ENCODE data around the gene TPBGL.
A peak's percentile ranks its signal among the peaks of the same experiment; 100 is the strongest.

Gene TPBGL

GRCh38 chr11:75265851-75266531, 25.4 kb downstream of the TPBGL start:
- no peak for DNase-seq (ENCODE audit: insufficient read length, low spot score)
- TF ChIP-seq TAF1 (IDR thresholded peaks at IDR 0.05; ENCODE audit: low read depth, low read length) (no peak), POU2F2 (IDR thresholded peaks at IDR 0.05; ENCODE audit: low read depth, low read length) (no peak), POLR2AphosphoS5 (IDR thresholded peaks at IDR 0.05; ENCODE audit: low read depth, low read length) (no peak), PAX5 (IDR thresholded peaks at IDR 0.05; ENCODE audit: insufficient read depth, low read length, severe bottlenecking) (no peak), SPI1 (IDR thresholded peaks at IDR 0.05; ENCODE audit: low read depth, low read length) (no peak), POLR2A (IDR thresholded peaks at IDR 0.05; ENCODE audit: low read depth, low read length) (no peak)
- FAIRE-seq, result no peak

- DNase-seq (ENCODE audit: insufficient read length, low spot score), result no peak
- no peak for TF ChIP-seq POLR2A (IDR thresholded peaks at IDR 0.05; ENCODE audit: low read depth, low read length)
- TF ChIP-seq PAX5 (IDR thresholded peaks at IDR 0.05; ENCODE audit: insufficient read depth, low read length, severe bottlenecking), result no peak
- TF ChIP-seq TAF1 (IDR thresholded peaks at IDR 0.05; ENCODE audit: low read depth, low read length), result no peak
- no peak for TF ChIP-seq POLR2AphosphoS5 (IDR thresholded peaks at IDR 0.05; ENCODE audit: low read depth, low read length)
- no peak for TF ChIP-seq POU2F2 (IDR thresholded peaks at IDR 0.05; ENCODE audit: low read depth, low read length)
- no peak for TF ChIP-seq SPI1 (IDR thresholded peaks at IDR 0.05; ENCODE audit: low read depth, low read length)
- no peak for FAIRE-seq
These were observed 26.8 kb downstream of the TPBGL start for GRCh38 chr11:75267171-75267970.

- TF ChIP-seq TAF1 (IDR thresholded peaks at IDR 0.05; ENCODE audit: low read depth, low read length) (no peak), POU2F2 (IDR thresholded peaks at IDR 0.05; ENCODE audit: low read depth, low read length) (no peak), POLR2AphosphoS5 (IDR thresholded peaks at IDR 0.05; ENCODE audit: low read depth, low read length) (no peak), PAX5 (IDR thresholded peaks at IDR 0.05; ENCODE audit: insufficient read depth, low read length, severe bottlenecking) (no peak), SPI1 (IDR thresholded peaks at IDR 0.05; ENCODE audit: low read depth, low read length) (no peak), POLR2A (IDR thresholded peaks at IDR 0.05; ENCODE audit: low read depth, low read length) (no peak)
- no peak for FAIRE-seq
- DNase-seq (ENCODE audit: insufficient read length, low spot score), result no peak
These were observed 28.2 kb downstream of the TPBGL start for GRCh38 chr11:75268626-75269366.

GRCh38 chr11:75269367-75269660, 28.7 kb downstream of the TPBGL start:
- DNase-seq (ENCODE audit: insufficient read length, low spot score), result no peak
- FAIRE-seq, result no peak
- TF ChIP-seq POU2F2 (IDR thresholded peaks at IDR 0.05; ENCODE audit: low read depth, low read length), result no peak
- TF ChIP-seq PAX5 (IDR thresholded peaks at IDR 0.05; ENCODE audit: insufficient read depth, low read length, severe bottlenecking), result no peak
- no peak for TF ChIP-seq POLR2A (IDR thresholded peaks at IDR 0.05; ENCODE audit: low read depth, low read length)
- TF ChIP-seq TAF1 (IDR thresholded peaks at IDR 0.05; ENCODE audit: low read depth, low read length), result no peak
- TF ChIP-seq SPI1 (IDR thresholded peaks at IDR 0.05; ENCODE audit: low read depth, low read length), result no peak
- no peak for TF ChIP-seq POLR2AphosphoS5 (IDR thresholded peaks at IDR 0.05; ENCODE audit: low read depth, low read length)

GRCh38 chr11:75269896-75270295, 29.3 kb downstream of the TPBGL start:
- TF ChIP-seq POLR2A (IDR thresholded peaks at IDR 0.05; ENCODE audit: low read depth, low read length), result no peak
- no peak for TF ChIP-seq POLR2AphosphoS5 (IDR thresholded peaks at IDR 0.05; ENCODE audit: low read depth, low read length)
- no peak for TF ChIP-seq TAF1 (IDR thresholded peaks at IDR 0.05; ENCODE audit: low read depth, low read length)
- no peak for TF ChIP-seq POU2F2 (IDR thresholded peaks at IDR 0.05; ENCODE audit: low read depth, low read length)
- TF ChIP-seq PAX5 (IDR thresholded peaks at IDR 0.05; ENCODE audit: insufficient read depth, low read length, severe bottlenecking), result no peak
- TF ChIP-seq SPI1 (IDR thresholded peaks at IDR 0.05; ENCODE audit: low read depth, low read length), result no peak
- no peak for FAIRE-seq
- DNase-seq (ENCODE audit: insufficient read length, low spot score), result no peak

GRCh38 chr11:75270896-75271418, 30.4 kb downstream of the TPBGL start:
- TF ChIP-seq POLR2A (IDR thresholded peaks at IDR 0.05; ENCODE audit: low read depth, low read length) (no peak), TAF1 (IDR thresholded peaks at IDR 0.05; ENCODE audit: low read depth, low read length) (no peak), PAX5 (IDR thresholded peaks at IDR 0.05; ENCODE audit: insufficient read depth, low read length, severe bottlenecking) (no peak), SPI1 (IDR thresholded peaks at IDR 0.05; ENCODE audit: low read depth, low read length) (no peak), POLR2AphosphoS5 (IDR thresholded peaks at IDR 0.05; ENCODE audit: low read depth, low read length) (no peak), POU2F2 (IDR thresholded peaks at IDR 0.05; ENCODE audit: low read depth, low read length) (no peak)
- FAIRE-seq (peak; percentile 58), DNase-seq (ENCODE audit: insufficient read length, low spot score) (no peak)

GRCh38 chr11:75271730-75272129, 31.2 kb downstream of the TPBGL start:
- FAIRE-seq (no peak), DNase-seq (ENCODE audit: insufficient read length, low spot score) (no peak)
- TF ChIP-seq SPI1 (IDR thresholded peaks at IDR 0.05; ENCODE audit: low read depth, low read length), result no peak
- no peak for TF ChIP-seq POLR2AphosphoS5 (IDR thresholded peaks at IDR 0.05; ENCODE audit: low read depth, low read length)
- no peak for TF ChIP-seq PAX5 (IDR thresholded peaks at IDR 0.05; ENCODE audit: insufficient read depth, low read length, severe bottlenecking)
- no peak for TF ChIP-seq TAF1 (IDR thresholded peaks at IDR 0.05; ENCODE audit: low read depth, low read length)
- no peak for TF ChIP-seq POLR2A (IDR thresholded peaks at IDR 0.05; ENCODE audit: low read depth, low read length)
- no peak for TF ChIP-seq POU2F2 (IDR thresholded peaks at IDR 0.05; ENCODE audit: low read depth, low read length)

GRCh38 chr11:75272391-75272790, 31.8 kb downstream of the TPBGL start:
- DNase-seq (ENCODE audit: insufficient read length, low spot score) (no peak), FAIRE-seq (no peak)
- TF ChIP-seq POLR2A (IDR thresholded peaks at IDR 0.05; ENCODE audit: low read depth, low read length), result no peak
- no peak for TF ChIP-seq POLR2AphosphoS5 (IDR thresholded peaks at IDR 0.05; ENCODE audit: low read depth, low read length)
- TF ChIP-seq TAF1 (IDR thresholded peaks at IDR 0.05; ENCODE audit: low read depth, low read length), result no peak
- TF ChIP-seq SPI1 (IDR thresholded peaks at IDR 0.05; ENCODE audit: low read depth, low read length), result no peak
- TF ChIP-seq POU2F2 (IDR thresholded peaks at IDR 0.05; ENCODE audit: low read depth, low read length), result no peak
- no peak for TF ChIP-seq PAX5 (IDR thresholded peaks at IDR 0.05; ENCODE audit: insufficient read depth, low read length, severe bottlenecking)
